Thyroid gland (tissue), 4 donors: Measurements from ENCODE around the gene GFOD2.

Experiments used
- POLR2A ChIP-seq, 2 donors: fragments of 450-650 bp; IDR thresholded peaks; one replicate each; pipeline ENCODE4 v1.6.1; 2017; ENCODE audit warnings: antibody characterized with exemption in 2 of 2, mild to moderate bottlenecking in 2 of 2, moderate library complexity in 1 of 2
- TF ChIP-seq, protein P1 (sequence below), 6 experiments: fragments of 200-600 bp in 3 of 6; fragments of 450-650 bp in 3 of 6; sonication (generic) in 3 of 6; IDR thresholded peaks; one replicate each; pipeline ENCODE4 v1.5.1; 2016 to 2019; ENCODE audit warnings: antibody characterized with exemption in 6 of 6, mild to moderate bottlenecking in 2 of 6, inconsistent platforms in 1 of 6, moderate library complexity in 1 of 6

DNA sequence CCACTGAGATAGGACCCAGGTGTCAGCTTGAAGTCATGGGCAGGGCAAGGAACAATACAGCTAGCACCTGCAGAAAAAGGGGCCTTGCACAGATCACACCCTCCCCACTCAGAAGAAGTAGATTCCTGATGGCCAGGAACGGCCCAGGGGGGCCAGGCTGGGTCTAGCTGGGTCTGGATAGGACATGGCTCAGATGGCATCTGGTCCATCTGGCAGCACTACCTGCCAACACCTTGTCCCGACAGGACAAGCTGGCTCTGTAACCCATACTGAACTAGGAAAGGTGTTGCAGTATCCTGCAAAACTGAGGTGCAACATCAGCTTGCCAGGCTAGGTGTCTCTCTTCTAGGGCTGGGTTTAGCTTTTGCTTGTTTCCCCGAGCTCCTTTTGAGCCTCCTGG lies 38.9 kb upstream of the GFOD2 start:
- TF ChIP-seq, protein P1, sequence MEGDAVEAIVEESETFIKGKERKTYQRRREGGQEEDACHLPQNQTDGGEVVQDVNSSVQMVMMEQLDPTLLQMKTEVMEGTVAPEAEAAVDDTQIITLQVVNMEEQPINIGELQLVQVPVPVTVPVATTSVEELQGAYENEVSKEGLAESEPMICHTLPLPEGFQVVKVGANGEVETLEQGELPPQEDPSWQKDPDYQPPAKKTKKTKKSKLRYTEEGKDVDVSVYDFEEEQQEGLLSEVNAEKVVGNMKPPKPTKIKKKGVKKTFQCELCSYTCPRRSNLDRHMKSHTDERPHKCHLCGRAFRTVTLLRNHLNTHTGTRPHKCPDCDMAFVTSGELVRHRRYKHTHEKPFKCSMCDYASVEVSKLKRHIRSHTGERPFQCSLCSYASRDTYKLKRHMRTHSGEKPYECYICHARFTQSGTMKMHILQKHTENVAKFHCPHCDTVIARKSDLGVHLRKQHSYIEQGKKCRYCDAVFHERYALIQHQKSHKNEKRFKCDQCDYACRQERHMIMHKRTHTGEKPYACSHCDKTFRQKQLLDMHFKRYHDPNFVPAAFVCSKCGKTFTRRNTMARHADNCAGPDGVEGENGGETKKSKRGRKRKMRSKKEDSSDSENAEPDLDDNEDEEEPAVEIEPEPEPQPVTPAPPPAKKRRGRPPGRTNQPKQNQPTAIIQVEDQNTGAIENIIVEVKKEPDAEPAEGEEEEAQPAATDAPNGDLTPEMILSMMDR (IDR thresholded peaks at IDR 0.05) = no peak
- no peak for TF ChIP-seq POLR2A (IDR thresholded peaks at IDR 0.05)
